GM18502 (cell line): ENCODE data around the gene PRMT3.
"Not testable (repeated sequence)": the region's sequence is repeated elsewhere in the genome, so short reads cannot be mapped to it uniquely, and the experiment has no call there.

ENCODE experiments used
- ATAC-seq: cut with Tn5 transposase; IDR thresholded peaks from one replicate; pipeline ENCODE4 v1.9.1; 2021; ENCODE audit warnings: mild to moderate bottlenecking; ENCODE audit not compliant: unreplicated experiment, poor library complexity

The PRMT3 gene

GRCh38 chr11:20387261-20388095, at the start of gene PRMT3:
Gene PRMT3, plus strand, starts transcription at chr11:20387716. Its CDS starts 31 bp downstream, at chr11:20387747.
- ATAC-seq, result peak; percentile 83

DNA sequence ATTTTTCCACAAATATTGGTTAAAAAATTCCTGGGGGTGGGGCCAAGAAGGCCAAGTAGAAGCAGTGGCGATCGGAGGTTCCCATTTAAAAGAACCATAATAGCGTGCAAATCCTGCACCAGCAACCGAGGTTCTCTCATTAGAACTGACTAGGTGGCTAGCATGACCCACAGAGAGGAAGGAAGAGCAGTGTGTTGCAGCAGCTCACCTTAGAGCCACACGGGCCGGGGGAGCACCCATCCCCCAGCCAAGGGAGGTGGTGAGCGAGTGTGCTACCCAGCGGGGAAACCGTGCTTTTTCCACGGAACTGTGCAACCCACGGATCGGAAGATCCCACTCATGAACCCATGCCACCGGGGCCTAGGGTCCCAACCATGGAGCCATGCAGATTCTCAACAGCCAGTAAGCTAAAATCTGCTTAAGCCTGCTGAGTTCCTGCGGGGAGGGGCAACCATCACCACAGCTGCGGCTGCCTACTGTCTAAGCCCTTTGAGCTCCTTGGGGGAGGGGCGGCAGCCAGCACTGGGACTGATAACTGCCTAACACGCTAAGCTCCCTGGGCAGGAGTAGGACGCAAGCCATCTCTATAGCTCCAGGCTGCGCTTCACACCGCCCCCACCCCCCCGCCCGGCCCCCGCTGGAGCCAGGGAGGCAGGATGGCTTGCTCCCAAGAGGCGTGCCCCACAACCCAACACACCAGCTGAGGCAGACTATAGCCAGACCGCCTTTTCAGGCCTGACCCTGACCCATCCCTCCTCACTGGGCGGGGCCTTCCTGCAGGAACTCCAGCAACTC, 45.0 kb upstream of the PRMT3 start:
- no peak for ATAC-seq

DNA sequence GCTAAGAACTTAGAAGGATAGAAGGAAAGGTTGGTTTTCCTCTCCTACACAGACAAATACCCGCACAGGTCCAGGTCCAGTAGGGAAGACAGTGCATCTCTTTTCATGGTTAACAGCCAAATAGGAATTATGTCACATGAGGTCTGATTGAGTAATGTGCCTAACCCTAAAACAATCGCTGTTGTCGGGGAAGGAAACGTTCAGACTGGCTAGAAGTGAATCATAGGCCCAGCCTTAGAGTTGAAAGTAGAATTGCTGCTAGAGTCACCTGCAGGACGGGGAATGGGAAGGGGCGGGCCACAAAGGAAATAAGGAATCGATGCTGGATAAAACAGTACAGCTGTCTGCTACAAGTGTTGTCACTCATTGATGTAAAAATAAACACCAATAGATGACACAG, 36.4 kb upstream of the PRMT3 start:
- no peak for ATAC-seq

GRCh38 chr11:20351751-20352262, 35.7 kb upstream of the PRMT3 start:
- ATAC-seq, result no peak

DNA sequence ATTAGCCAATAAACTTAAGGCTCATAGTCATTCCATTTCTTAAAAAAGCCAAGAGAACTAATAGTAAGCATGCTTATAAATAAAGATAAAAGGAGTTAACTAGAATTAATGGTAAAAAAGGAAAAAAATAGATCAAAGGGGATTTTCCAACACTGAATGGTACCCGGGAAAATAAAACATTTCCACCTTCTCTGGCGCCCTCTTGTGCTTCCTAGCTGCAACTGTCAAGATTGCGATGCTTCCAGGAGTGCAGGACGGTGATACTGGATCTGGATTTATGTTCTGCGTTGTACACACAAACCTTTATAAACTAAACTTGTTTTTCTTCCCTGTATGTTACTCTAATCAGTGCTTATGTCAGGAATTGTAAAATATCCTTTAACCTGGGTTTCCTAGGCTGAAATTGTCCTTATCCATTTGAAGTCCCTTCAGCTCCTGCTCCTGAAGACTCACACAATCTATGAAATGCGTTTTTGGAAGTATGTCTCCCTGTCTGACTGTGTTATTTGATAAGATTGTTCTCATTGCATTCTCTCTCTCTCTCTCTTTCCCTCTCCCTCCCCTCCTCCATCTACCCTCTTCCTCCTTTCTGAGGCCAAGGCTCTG, 33.6 kb upstream of the PRMT3 start:
- peak; percentile 58 for ATAC-seq

GRCh38 chr11:20355221-20356219, 32.0 kb upstream of the PRMT3 start:
- peak; percentile 82 for ATAC-seq

DNA sequence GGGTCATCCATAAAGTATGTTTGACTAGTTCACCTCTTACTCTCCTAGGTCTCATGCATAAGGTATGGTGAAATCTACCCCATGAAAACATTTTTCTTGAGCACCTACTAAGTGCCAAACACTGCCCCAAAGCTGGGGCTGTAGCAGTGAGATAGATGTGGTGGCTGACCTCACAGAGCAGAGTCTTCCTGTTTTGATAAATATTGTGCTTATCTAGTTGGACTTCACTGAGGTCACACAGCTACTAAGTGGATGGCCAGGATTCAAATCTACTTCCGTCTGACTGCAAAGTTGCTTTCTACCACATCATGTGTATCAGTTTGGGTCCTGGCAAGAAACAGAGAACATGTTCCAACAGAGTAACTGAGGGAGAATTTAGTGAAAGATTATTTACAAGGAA, 30.4 kb upstream of the PRMT3 start:
- ATAC-seq, result no peak

GRCh38 chr11:20360650-20361049, 26.9 kb upstream of the PRMT3 start:
- ATAC-seq, result peak; percentile 25

- ATAC-seq, result no peak
Observed at GRCh38 chr11:20362481-20362880, 25.0 kb upstream of the PRMT3 start.

DNA sequence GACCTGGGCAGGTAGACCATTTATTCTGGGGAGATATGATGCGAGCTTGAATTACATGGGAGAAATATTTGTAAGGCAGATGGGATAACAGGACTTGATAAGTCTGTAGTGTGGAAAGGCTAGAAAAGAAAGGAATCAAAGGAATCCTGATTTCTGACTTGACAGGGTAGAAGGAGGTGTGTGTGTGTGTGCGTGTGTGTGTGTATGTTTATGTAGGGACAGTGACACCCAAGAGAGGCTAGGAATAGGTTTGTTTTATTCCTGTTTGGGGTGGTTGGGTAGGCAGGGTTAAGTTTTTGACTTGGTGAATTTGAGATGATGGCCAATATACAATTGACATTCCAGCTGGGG, 24.4 kb upstream of the PRMT3 start:
- ATAC-seq, result peak; percentile 19

GRCh38 chr11:20363500-20364340, 23.8 kb upstream of the PRMT3 start, which contains the start of gene HTATIP2:
Gene HTATIP2, plus strand, starts transcription at chr11:20363714. Its CDS starts 524 bp downstream, at chr11:20364238.
- ATAC-seq, result peak; percentile 96

DNA sequence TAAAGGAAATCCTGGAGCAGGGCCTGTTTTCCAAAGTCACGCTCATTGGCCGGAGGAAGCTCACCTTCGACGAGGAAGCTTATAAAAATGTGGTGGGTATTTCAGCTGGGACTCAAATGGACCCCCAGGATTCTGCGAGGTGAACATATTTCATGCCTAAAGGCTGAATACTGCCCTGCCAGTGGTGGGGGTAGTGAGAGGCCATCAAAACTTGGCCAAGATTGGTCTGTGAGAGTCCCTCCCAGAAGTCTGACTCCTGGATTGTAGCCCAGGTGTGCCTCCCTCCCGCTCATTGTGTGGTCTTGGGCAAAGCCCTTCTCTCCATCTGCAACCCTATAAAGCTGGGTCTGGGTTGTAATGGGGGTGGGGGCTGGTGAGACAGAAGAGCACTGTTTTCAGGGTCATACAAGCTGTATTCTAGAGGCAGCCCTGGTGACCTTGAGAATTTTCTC, 23.1 kb upstream of the PRMT3 start:
- ATAC-seq, result peak; percentile 21

- not testable (repeated sequence) for ATAC-seq
Observed at GRCh38 chr11:20365465-20365864, 22.1 kb upstream of the PRMT3 start.

DNA sequence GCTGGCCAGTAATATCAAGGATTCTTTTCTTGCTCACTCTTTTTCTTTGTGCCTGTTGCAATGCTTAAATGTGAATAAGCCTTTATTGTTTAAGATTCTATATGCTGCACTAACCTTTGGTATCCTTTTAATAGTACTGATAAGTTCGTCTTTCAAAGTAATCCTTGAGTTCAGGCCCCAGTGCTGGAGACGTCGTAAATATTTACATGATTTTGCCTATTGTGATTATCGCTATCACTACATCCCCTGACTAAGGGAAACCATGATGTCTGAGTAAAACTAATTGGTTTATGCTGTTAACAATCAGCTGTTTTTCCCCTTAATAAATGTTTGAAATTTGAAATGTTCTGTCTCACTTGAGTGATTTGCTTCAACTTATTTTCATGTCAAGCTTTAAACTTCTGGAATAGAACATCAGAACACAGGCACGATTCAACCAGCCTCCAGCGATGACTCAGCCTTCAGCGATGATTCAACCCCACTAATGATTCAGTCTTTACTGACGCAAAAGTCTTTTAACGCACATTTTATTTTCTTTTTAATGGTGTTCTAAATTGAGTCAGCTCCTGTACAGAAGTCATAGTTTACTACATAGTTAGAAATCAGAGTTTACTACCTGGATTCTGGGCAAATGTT, 20.1 kb upstream of the PRMT3 start:
- ATAC-seq, result no peak

- no peak for ATAC-seq
Observed at GRCh38 chr11:20368438-20368837, 19.1 kb upstream of the PRMT3 start.

GRCh38 chr11:20369826-20370225, 17.7 kb upstream of the PRMT3 start:
- no peak for ATAC-seq

- no peak for ATAC-seq
Observed at GRCh38 chr11:20372081-20372626, 15.4 kb upstream of the PRMT3 start.

GRCh38 chr11:20373147-20373546, 14.4 kb upstream of the PRMT3 start:
- ATAC-seq, result no peak
